IMR-90 (cell line): ENCODE measurements around the gene ELMO1. TPM values are rescaled to one million over a fixed set of nuclear protein-coding genes. Genes with fewer than 3 reads are reported as not detected.

Experiments used
- ATAC-seq: fragments of 200-7000 bp; cut with Tn5 transposase; 2 replicates; pipeline ENCODE4 v1.9.1; 2020; ENCODE audit warnings: low read depth, mild to moderate bottlenecking, moderate library complexity
- BruUV-seq: library from RNA; stranded (reverse); fragments of 400-500 nt; replicated peaks from 2 replicates; lab custom pipeline; 2021; lab: Mats Ljungman, UMichigan
- CTCF ChIA-PET: fragments of 300-600 bp; formaldehyde crosslinking; extraction: SDS; loops from one replicate; lab custom pipeline; 2021; ENCODE audit warnings: antibody characterized with exemption; lab: Yijun Ruan, JAX
- POLR2A ChIA-PET: fragments of 300-600 bp; sonication (Branson Sonifier 250); formaldehyde crosslinking; loops from one replicate; lab custom pipeline; 2022; ENCODE audit warnings: antibody characterized with exemption; ENCODE audit not compliant: unreplicated experiment; lab: Charles Lee
- DNase-seq: peaks from one replicate; pipeline ENCODE4 v3.0.0; 2013
- H2AFZ ChIP-seq: replicated peaks from 2 replicates; pipeline ENCODE3; 2013; ENCODE audit warnings: low read length, mild to moderate bottlenecking; ENCODE audit not compliant: poor library complexity
- H2AK5ac ChIP-seq: 2 replicates; pipeline ENCODE4 v1.6.1; 2013; ENCODE audit warnings: low read depth, low read length, inconsistent platforms
- H2AK9ac ChIP-seq: replicated peaks from 2 replicates; pipeline ENCODE3; 2013; ENCODE audit warnings: mild to moderate bottlenecking, low read depth, low read length, moderate library complexity; ENCODE audit not compliant: poor library complexity
- H2BK120ac ChIP-seq: 2 replicates; pipeline ENCODE4 v1.6.1; 2013; ENCODE audit warnings: low read depth, low read length, inconsistent platforms
- H2BK15ac ChIP-seq: 3 replicates; pipeline ENCODE4 v1.6.1; 2013; ENCODE audit warnings: low read depth, low read length, inconsistent platforms
- H2BK20ac ChIP-seq: 2 replicates; pipeline ENCODE4 v1.6.1; 2013; ENCODE audit warnings: low read depth, mild to moderate bottlenecking, inconsistent platforms, low read length, moderate library complexity
- H2BK5ac ChIP-seq: 2 replicates; pipeline ENCODE4 v1.6.1; 2013; ENCODE audit warnings: mild to moderate bottlenecking, low read depth, low read length, inconsistent platforms; ENCODE audit not compliant: poor library complexity, severe bottlenecking
- H3K14ac ChIP-seq: replicated peaks from 2 replicates; pipeline ENCODE4 v1.6.1; 2013; ENCODE audit warnings: low read depth, low read length, inconsistent platforms
- H3K18ac ChIP-seq: 2 replicates; pipeline ENCODE4 v1.6.1; 2013; ENCODE audit warnings: low read depth, low read length, control low read depth
- H3K23ac ChIP-seq: 2 replicates; pipeline ENCODE4 v1.6.1; 2013; ENCODE audit warnings: low read depth, low read length, inconsistent platforms
- H3K27ac ChIP-seq: 2 replicates; pipeline ENCODE4 v1.5.1; 2013; ENCODE audit warnings: mild to moderate bottlenecking, control low read depth, low read length; ENCODE audit not compliant: insufficient read depth
- H3K27me3 ChIP-seq: 2 replicates; pipeline ENCODE4 v1.6.1; 2013; ENCODE audit warnings: low read length; ENCODE audit not compliant: control insufficient read depth, insufficient read depth
- H3K36me3 ChIP-seq: 2 replicates; pipeline ENCODE4 v1.6.1; 2013; ENCODE audit warnings: low read length, mixed read lengths; ENCODE audit not compliant: control insufficient read depth, insufficient read depth
- H3K4ac ChIP-seq: 2 replicates; pipeline ENCODE4 v1.6.1; 2013; ENCODE audit warnings: low read depth, low read length, inconsistent platforms
- H3K4me1 ChIP-seq: 2 replicates; pipeline ENCODE4 v1.6.1; 2013; ENCODE audit warnings: low read length, mixed read lengths; ENCODE audit not compliant: control insufficient read depth, insufficient read depth
- H3K4me2 ChIP-seq: 2 replicates; pipeline ENCODE4 v1.6.1; 2013; ENCODE audit warnings: low read depth, mild to moderate bottlenecking, control low read depth, low read length, moderate library complexity
- H3K4me3 ChIP-seq: 2 replicates; pipeline ENCODE4 v1.5.1; 2013; ENCODE audit warnings: low read depth, mild to moderate bottlenecking, control low read depth, low read length, moderate library complexity; ENCODE audit not compliant: insufficient read depth
- H3K56ac ChIP-seq: 2 replicates; pipeline ENCODE4 v1.6.1; 2013; ENCODE audit warnings: low read length, inconsistent platforms; ENCODE audit not compliant: insufficient read depth; ENCODE audit errors: extremely low read depth
- H3K79me1 ChIP-seq, 2 experiments: 2 replicates each; pipeline ENCODE4 v1.6.1; 2013; ENCODE audit warnings: low read length in 2 of 2, inconsistent platforms in 1 of 2, low read depth in 1 of 2
- H3K9ac ChIP-seq: 2 replicates; pipeline ENCODE4 v1.6.1; 2013; ENCODE audit warnings: low read depth, low read length, control low read depth
- H3K9me1 ChIP-seq: 2 replicates; pipeline ENCODE4 v1.6.1; 2013; ENCODE audit warnings: low read length, inconsistent platforms; ENCODE audit not compliant: insufficient read depth
- H3K9me3 ChIP-seq: 2 replicates; pipeline ENCODE4 v1.6.1; 2013; ENCODE audit warnings: low read length; ENCODE audit not compliant: control insufficient read depth, insufficient read depth
- H4K20me1 ChIP-seq: 2 replicates; pipeline ENCODE4 v1.6.1; 2013; ENCODE audit warnings: low read length, inconsistent platforms; ENCODE audit not compliant: insufficient read depth
- H4K5ac ChIP-seq: 2 replicates; pipeline ENCODE4 v1.6.1; 2013; ENCODE audit warnings: mild to moderate bottlenecking, low read depth, low read length, control low read depth
- H4K8ac ChIP-seq, 2 experiments: 2 replicates each; pipeline ENCODE4 v1.6.1; 2013; ENCODE audit warnings: low read depth in 2 of 2, low read length in 2 of 2, control low read depth in 1 of 2, inconsistent platforms in 1 of 2
- H4K91ac ChIP-seq: 2 replicates; pipeline ENCODE4 v1.6.1; 2013; ENCODE audit warnings: low read depth, low read length, inconsistent platforms; ENCODE audit not compliant: insufficient read depth
- BHLHE40 ChIP-seq: fragments of 150-350 bp; IDR thresholded peaks from 2 replicates; pipeline ENCODE4 v1.6.1; 2016; ENCODE audit warnings: mild to moderate bottlenecking, low read depth, low read length
- CEBPB ChIP-seq: IDR thresholded peaks from 2 replicates; pipeline ENCODE4 v1.6.1; 2012; ENCODE audit warnings: low read depth, low read length, improper control_type of control experiment
- CHD1 ChIP-seq: IDR thresholded peaks from 2 replicates; pipeline ENCODE4 v1.6.1; 2012; ENCODE audit warnings: low read depth, low read length, improper control_type of control experiment
- CTCF ChIP-seq: conservative IDR thresholded peaks from 2 replicates; pipeline ENCODE4 v1.5.1; 2012; ENCODE audit warnings: mild to moderate bottlenecking, low read depth, low read length, improper control_type of control experiment
- ELK1 ChIP-seq: fragments of 150-350 bp; IDR thresholded peaks from 2 replicates; pipeline ENCODE4 v1.6.1; 2016; ENCODE audit warnings: low read depth, mild to moderate bottlenecking, low read length, moderate library complexity, borderline replicate concordance
- FOS ChIP-seq: fragments of 150-350 bp; IDR thresholded peaks from 2 replicates; pipeline ENCODE4 v1.6.1; 2016; ENCODE audit warnings: low read depth, low read length
- MAFK ChIP-seq: IDR thresholded peaks from 2 replicates; pipeline ENCODE4 v1.6.1; 2012; ENCODE audit warnings: low read depth, low read length, improper control_type of control experiment
- MAZ ChIP-seq: IDR thresholded peaks from 2 replicates; pipeline ENCODE4 v1.6.1; 2012; ENCODE audit warnings: low read depth, mild to moderate bottlenecking, low read length, improper control_type of control experiment, moderate library complexity, borderline replicate concordance
- MXI1 ChIP-seq: IDR thresholded peaks from 2 replicates; pipeline ENCODE4 v1.6.1; 2012; ENCODE audit warnings: low read depth, mild to moderate bottlenecking, low read length, moderate library complexity, borderline replicate concordance
- NFE2L2 ChIP-seq: fragments of 150-350 bp; IDR thresholded peaks from 2 replicates; pipeline ENCODE4 v1.6.1; 2016; ENCODE audit warnings: low read depth, mild to moderate bottlenecking, low read length
- POLR2A ChIP-seq: IDR thresholded peaks from 2 replicates; pipeline ENCODE4 v1.6.1; 2012; ENCODE audit warnings: mild to moderate bottlenecking, low read depth, low read length
- RAD21 ChIP-seq: IDR thresholded peaks from 2 replicates; pipeline ENCODE4 v1.6.1; 2012; ENCODE audit warnings: low read length, improper control_type of control experiment
- RCOR1 ChIP-seq: IDR thresholded peaks from 2 replicates; pipeline ENCODE4 v1.6.1; 2012; ENCODE audit warnings: mild to moderate bottlenecking, low read length, improper control_type of control experiment; ENCODE audit not compliant: insufficient replicate concordance
- RFX5 ChIP-seq: IDR thresholded peaks from 2 replicates; pipeline ENCODE4 v1.8.0; 2012; ENCODE audit warnings: low read depth, mild to moderate bottlenecking, low read length, moderate library complexity
- SMC3 ChIP-seq: fragments of 150-350 bp; IDR thresholded peaks from 2 replicates; pipeline ENCODE4 v1.6.1; 2016; ENCODE audit warnings: low read depth, mild to moderate bottlenecking, antibody characterized with exemption, low read length, moderate library complexity
- USF2 ChIP-seq: fragments of 150-350 bp; IDR thresholded peaks from 2 replicates; pipeline ENCODE4 v1.6.1; 2017; ENCODE audit warnings: mild to moderate bottlenecking, antibody characterized with exemption, low read length, low read depth
- WGBS, 2 experiments: methylation state at CpG; one replicate each; pipeline versions ENCODE4 v1.1.5 to v1.1.7; 2013; ENCODE audit warnings: missing lambda C conversion rate in 2 of 2; ENCODE audit not compliant: insufficient read length in 1 of 2; ENCODE audit errors: extremely low coverage in 2 of 2; 5-methylcytosine and 5-hydroxymethylcytosine counted together
- dilution Hi-C: fragments of 300-500 bp; cut with HindIII; formaldehyde crosslinking; loops from one replicate; pipeline ENCODE4 v1.14.3; 2018; ENCODE audit warnings: low sequenced_read_pairs; ENCODE audit not compliant: unreplicated experiment
- in situ Hi-C: fragments of 300-500 bp; cut with MboI; formaldehyde crosslinking; loops from 3 replicates; pipeline ENCODE4 v1.14.3; 2019; ENCODE audit warnings: low sequenced_read_pairs, inconsistent platforms, mixed read lengths
- intact Hi-C: fragments of 100-400 bp; cut with micrococcal nuclease; formaldehyde crosslinking; loops from 2 replicates; pipeline ENCODE4 v1.10.0; 2022
- polyA plus RNA-seq, 3 experiments: library from polyadenylated mRNA; depleted of rRNA; stranded (reverse); fragments of >200 nt; gene quantifications; 2 replicates each; pipeline ENCODE4 v1.2.3, GENCODE V29; 2012; ENCODE audit warnings: low replicate concordance in 1 of 3
- total RNA-seq: library from RNA; depleted of rRNA; stranded (reverse); fragments of >200 nt; gene quantifications from 2 replicates; pipeline ENCODE4 v1.2.3, GENCODE V29; 2012

Gene ELMO1
- total and polyA plus RNA-seq, 2 of the 4 experiments (the other 2 are of a cell fraction), result 0.03 TPM; not detected in 1

- Histone ChIP-seq H4K5ac (no peak overlapping the region), H3K9ac (no peak overlapping the region), H3K4ac (no peak overlapping the region), H3K18ac (no peak overlapping the region), H2BK20ac (no peak overlapping the region), H2AFZ (no peak overlapping the region), H4K91ac (no peak overlapping the region), H4K8ac (no peak overlapping the region), H3K79me1 (no peaks in the 10 kb centered on the region), H2BK5ac (no peak overlapping the region), H3K4me1 (no peaks in the 10 kb centered on the region), H3K27ac (no peak overlapping the region), H4K20me1 (no peaks in the 10 kb centered on the region), H3K9me3 (no peaks in the 10 kb centered on the region), H2BK120ac (no peak overlapping the region), H2AK9ac (no peak overlapping the region), H3K4me2 (no peak overlapping the region), H3K4me3 (no peak overlapping the region), H3K23ac (no peak overlapping the region), H3K27me3 (no peaks in the 10 kb centered on the region), H3K9me1 (no peaks in the 10 kb centered on the region), H3K56ac (no peak overlapping the region), H2AK5ac (no peak overlapping the region), H3K14ac (no peak overlapping the region), H2BK15ac (no peak overlapping the region), H3K36me3 (no peaks in the 10 kb centered on the region)
- BruUV-seq, result no TSS peak
- no CpG with 5 or more reads among the region's 1 CpG for WGBS, 2 experiments
- intact Hi-C loops (no loop called here), in situ Hi-C loops (no loop called here), dilution Hi-C loops (no loop called here)
- ChIA-PET POLR2A (no interaction called here), CTCF (no interaction called here)
- TF ChIP-seq RFX5, result no peak
- no peak for TF ChIP-seq MAZ
- no peak for TF ChIP-seq FOS
- no peak for TF ChIP-seq SMC3
- no peak for TF ChIP-seq BHLHE40
- no peak for TF ChIP-seq POLR2A
- no peak for TF ChIP-seq ELK1
- TF ChIP-seq CHD1, result no peak
- TF ChIP-seq CTCF, result no peak
- TF ChIP-seq MXI1, result no peak
- no peak for TF ChIP-seq MAFK
- TF ChIP-seq USF2, result no peak
- no peak for TF ChIP-seq NFE2L2
- TF ChIP-seq CEBPB, result no peak
- no peak for TF ChIP-seq RAD21
- TF ChIP-seq RCOR1, result no peak
- DNase-seq, result no peak
- ATAC-seq, result no peak
Measured at GRCh38 chr7:36889182-36889581, 559.5 kb downstream of the ELMO1 start.
